Spinal cord (tissue), 10 donors: ENCODE measurements around the gene WDFY3. TPM values are rescaled to one million over a fixed set of nuclear protein-coding genes. Genes with fewer than 3 reads are reported as not detected.
"Not testable (repeated sequence)": the region's sequence is repeated elsewhere in the genome, so short reads cannot be mapped to it uniquely, and the experiment has no call there.

Experiments used
- DNase-seq, 6 donors: peaks; one replicate each; pipeline versions ENCODE4 v3.0.0 to v3.0.0-alpha.2; 2013 to 2015; ENCODE audit warnings: low spot score in 6 of 6, low read depth in 4 of 6
- H3K27ac ChIP-seq: one replicate; pipeline ENCODE4 v1.5.1; 2013; ENCODE audit warnings: low read depth, low read length, control low read depth
- H3K27me3 ChIP-seq: one replicate; pipeline ENCODE4 v1.6.1; 2013; ENCODE audit warnings: low read length; ENCODE audit not compliant: control insufficient read depth, insufficient read depth
- H3K36me3 ChIP-seq: one replicate; pipeline ENCODE4 v1.6.1; 2013; ENCODE audit warnings: low read length; ENCODE audit not compliant: control insufficient read depth, insufficient read depth
- H3K4me1 ChIP-seq: one replicate; pipeline ENCODE4 v1.6.1; 2013; ENCODE audit warnings: low read length; ENCODE audit not compliant: control insufficient read depth, insufficient read depth
- H3K4me3 ChIP-seq: one replicate; pipeline ENCODE4 v1.5.1; 2013; ENCODE audit warnings: low read depth, low read length, control low read depth
- H3K9me3 ChIP-seq: one replicate; pipeline ENCODE4 v1.6.1; 2013; ENCODE audit warnings: low read length; ENCODE audit not compliant: control insufficient read depth, insufficient read depth
- WGBS: methylation state at CpG from one replicate; pipeline ENCODE4 v1.1.5; 2013; ENCODE audit warnings: missing lambda C conversion rate; ENCODE audit not compliant: insufficient coverage; 5-methylcytosine and 5-hydroxymethylcytosine counted together
- polyA plus RNA-seq, 2 donors: library from polyadenylated mRNA; unstranded; fragments of 120-200 nt; gene quantifications; one replicate each; pipeline ENCODE4 v1.2.1, GENCODE V29; 2013; ENCODE audit not compliant: insufficient read length in 2 of 2
- total RNA-seq, 2 donors: library from RNA; depleted of rRNA in 1 of 2; stranded (reverse); fragments of 120-200 nt in 1 of 2; fragments of >200 nt in 1 of 2; gene quantifications; one replicate each; pipeline versions ENCODE4 v1.2.3 to v1.2.4, GENCODE V29; 2013 to 2014
- donor health status: healthy.

WDFY3 gene
- total and polyA plus RNA-seq, 4 donors = 33.7 to 179 (median 78.4) TPM

DNA sequence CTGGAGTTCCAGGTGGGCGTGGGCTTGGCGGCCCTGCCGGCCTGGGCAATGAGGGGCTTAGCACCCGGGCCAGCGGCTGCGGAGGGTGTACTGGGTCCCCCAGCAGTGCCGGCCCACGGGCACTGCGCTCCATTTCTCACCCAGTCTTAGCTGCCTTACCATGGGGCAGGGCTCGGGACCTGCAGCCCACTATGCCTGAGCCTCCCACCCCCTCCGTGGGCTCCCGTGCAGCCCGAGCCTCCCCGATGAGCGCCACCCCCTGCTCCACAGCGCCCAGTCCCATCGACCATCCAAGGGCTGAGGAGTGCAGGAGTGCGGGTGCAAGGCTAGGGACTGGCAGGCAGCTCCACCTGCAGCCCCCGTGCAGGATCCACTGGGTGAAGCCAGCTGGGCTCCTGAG lies 301.7 kb downstream of the WDFY3 start:
- WGBS = 94% methylated on average over 19 of the region's 19 CpGs

DNA sequence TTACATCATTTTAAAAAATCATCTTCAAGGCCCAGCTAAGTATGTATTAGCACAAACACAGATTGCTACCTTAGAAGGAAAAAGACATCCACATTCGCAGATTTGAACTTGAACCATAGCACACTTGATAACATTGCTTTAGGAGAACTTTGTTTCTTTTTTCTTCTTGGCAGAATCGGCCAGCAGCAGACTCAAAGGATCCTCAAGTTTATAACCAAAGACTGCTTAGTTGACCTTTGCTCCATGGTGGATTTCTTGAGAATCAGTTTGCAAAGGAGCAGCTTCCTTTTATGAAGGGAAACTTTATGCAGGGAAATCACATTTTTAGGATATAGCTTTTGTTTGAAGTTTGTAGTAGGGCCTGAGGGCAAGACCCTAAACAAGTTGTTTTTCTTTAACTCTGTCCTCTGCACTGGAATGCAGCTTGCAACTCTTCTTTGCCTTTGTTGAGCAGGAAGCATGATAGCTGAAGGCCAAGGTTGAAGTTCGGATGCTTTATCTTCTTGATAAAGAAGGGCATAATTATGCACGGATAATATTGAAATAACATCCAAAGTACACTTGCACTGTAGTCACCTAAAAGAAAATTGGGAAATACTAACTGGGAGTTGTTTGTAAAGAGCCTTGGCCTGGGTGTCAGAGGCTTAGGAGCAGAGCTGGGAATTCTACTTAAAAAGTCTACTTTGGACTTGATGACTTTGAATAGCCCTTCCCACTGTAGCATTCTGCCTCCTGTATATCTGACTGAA lies 305.1 kb downstream of the WDFY3 start:
- Histone ChIP-seq H3K27me3 (no peaks in the 10 kb centered on the region), H3K27ac (no peak overlapping the region), H3K4me3 (no peak overlapping the region), H3K9me3 (peaks cover 4% of the 10 kb centered on the region), H3K4me1 (no peaks in the 10 kb centered on the region), H3K36me3 (peaks cover 8% of the 10 kb centered on the region)
- no peak for DNase-seq
- WGBS = no CpG with 5 or more reads among the region's 4 CpGs

More for the DNA sequence above, 301.7 kb downstream of the WDFY3 start:
- not testable (repeated sequence) for H3K4me1 ChIP-seq, H3K27ac ChIP-seq, H3K27me3 ChIP-seq, H3K4me3 ChIP-seq, H3K9me3 ChIP-seq, DNase-seq
- peaks cover 12% of the 10 kb centered on the region for H3K36me3 ChIP-seq

DNA sequence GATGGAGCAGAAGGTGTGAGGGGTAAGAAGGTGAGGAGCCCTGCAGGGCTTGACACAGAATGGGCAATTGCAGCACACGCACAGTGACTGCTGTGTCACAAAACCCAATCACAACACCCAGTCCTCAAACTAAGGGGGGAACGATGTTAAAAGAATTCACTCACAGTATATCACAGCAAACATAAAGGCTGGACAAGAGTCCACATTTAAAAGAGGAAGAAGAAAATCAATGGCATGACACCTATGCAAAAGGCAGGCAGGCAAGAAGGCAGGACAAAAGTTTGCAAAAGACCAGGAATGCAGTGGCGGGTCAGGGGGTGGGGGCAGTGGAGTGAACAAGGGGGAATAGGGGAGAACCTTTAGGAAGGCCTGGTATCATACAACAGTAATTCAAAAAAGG lies 305.9 kb downstream of the WDFY3 start:
- H3K27me3 ChIP-seq = no peaks in the 10 kb centered on the region
- peaks cover 4% of the 10 kb centered on the region for H3K9me3 ChIP-seq
- H3K4me3 ChIP-seq = no peak overlapping the region
- no peak for DNase-seq
- no peaks in the 10 kb centered on the region for H3K4me1 ChIP-seq
- WGBS = 100% methylated on average over 1 of the region's 3 CpGs
- no peak overlapping the region for H3K27ac ChIP-seq
- H3K36me3 ChIP-seq = peaks cover 8% of the 10 kb centered on the region

DNA sequence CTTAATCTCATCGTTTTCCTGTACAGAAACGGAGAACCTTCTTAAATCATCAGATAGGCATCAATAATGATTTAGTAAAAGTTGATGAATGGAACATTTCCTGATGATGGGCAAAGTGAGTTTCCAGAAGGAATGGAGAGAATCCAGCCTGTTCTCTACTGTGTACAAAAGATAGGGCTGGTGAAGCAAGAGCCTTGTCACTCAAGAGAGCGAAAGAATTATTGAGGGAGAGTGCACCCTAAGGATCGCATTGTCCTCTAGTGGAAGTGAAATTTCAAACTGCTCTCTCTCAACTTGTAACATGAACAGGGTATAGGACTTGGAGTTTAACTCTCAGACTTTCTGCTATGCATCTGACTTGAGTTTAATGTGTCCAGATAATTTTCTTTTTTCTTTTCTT lies 314.0 kb downstream of the WDFY3 start:
- H3K4me1 ChIP-seq = no peaks in the 10 kb centered on the region
- no CpG with 5 or more reads among the region's 4 CpGs for WGBS
- H3K9me3 ChIP-seq = no peaks in the 10 kb centered on the region
- H3K27me3 ChIP-seq = no peaks in the 10 kb centered on the region
- no peak for DNase-seq
- no peak overlapping the region for H3K4me3 ChIP-seq
- H3K27ac ChIP-seq = no peak overlapping the region
- H3K36me3 ChIP-seq = peaks cover 3% of the 10 kb centered on the region

DNA sequence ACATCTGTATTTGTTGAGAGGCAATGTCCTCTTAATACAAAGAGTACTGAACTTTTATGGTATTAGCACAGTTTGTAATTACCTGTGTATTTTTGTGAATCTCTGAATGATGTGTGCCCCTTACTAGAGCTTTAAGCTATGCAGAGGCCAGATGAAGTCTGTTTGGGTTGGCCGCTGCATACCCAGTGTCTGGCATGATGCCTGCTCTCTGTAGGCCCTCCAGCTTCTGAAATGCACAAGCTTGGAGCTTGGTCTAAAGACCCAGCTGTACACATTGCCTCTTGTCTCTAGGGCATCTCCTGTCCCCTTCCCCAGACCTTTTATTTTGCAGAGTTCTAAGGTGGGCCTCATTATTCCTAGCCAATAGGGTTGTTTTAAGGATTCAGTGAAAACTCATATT lies 315.0 kb downstream of the WDFY3 start:
- Histone ChIP-seq H3K4me1 (no peaks in the 10 kb centered on the region), H3K36me3 (peaks cover 3% of the 10 kb centered on the region), H3K27ac (no peak overlapping the region), H3K4me3 (no peak overlapping the region), H3K27me3 (no peaks in the 10 kb centered on the region), H3K9me3 (no peaks in the 10 kb centered on the region)
- 69% methylated on average over 1 of the region's 1 CpG for WGBS
- peak in 1 of 6 donors; percentile 52 for DNase-seq

DNA sequence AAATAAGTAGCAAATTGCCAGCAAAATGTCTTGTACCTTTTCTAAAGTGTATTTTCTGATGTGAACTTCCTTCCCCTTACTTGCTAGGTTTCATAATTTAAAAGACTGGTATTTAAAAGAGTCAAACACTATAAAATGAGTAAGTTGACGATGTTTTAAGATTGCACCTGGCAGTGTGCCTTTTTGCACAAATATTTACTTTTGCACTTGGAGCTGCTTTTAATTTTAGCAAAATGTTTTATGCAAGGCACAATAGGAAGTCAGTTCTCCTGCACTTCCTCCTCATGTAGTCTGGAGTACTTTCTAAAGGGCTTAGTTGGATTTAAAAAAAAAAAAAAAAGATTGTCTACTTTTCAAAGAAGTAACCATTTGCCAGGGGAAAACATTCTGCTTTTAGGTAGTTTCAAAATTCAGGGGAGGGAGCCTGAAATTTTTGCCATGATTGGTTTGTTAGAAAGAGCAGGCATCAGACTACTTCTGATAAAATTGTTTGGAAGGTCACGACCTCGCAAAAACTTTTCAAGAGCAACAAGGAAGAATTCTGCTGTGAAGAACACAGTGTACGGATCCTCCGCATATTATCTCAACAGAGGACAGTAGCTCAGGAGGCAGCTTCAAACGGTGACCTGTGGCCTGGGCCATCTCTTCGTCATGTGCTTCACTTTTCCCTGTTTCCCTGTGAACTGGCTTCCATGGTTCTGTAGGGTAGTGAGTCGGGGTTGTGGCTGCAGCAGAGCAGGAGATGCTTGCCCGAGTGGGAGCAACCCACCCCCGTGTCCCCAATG lies 317.4 kb downstream of the WDFY3 start:
- no peak overlapping the region for H3K27ac ChIP-seq
- DNase-seq = no peak
- H3K9me3 ChIP-seq = no peaks in the 10 kb centered on the region
- WGBS = 87% methylated on average over 9 of the region's 10 CpGs
- H3K4me3 ChIP-seq = no peak overlapping the region
- no peaks in the 10 kb centered on the region for H3K27me3 ChIP-seq
- peaks cover 3% of the 10 kb centered on the region for H3K36me3 ChIP-seq
- H3K4me1 ChIP-seq = no peaks in the 10 kb centered on the region

DNA sequence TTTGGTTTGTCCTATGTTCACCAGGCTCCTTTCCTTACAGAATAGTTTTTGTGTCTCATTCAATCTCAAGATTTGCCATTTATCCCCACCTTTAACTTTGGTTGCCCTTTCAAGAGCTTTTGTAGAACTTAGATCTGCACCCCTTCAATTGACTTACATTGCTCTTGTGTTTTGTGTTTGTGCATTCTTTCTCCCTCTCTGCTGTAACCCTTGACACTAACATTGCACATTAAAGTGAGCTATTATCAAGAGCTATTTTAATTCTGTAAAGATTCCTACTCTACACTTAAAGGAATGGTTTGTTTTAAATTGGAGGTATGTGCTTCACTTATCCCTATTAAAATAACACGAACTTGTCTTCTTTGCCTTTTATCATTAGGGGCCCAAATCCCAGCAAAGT lies 318.3 kb downstream of the WDFY3 start:
- peak in 2 of 6 donors; percentile 21 to 31 for DNase-seq
- no CpG with 5 or more reads among the region's 1 CpG for WGBS
- Histone ChIP-seq H3K27me3 (no peaks in the 10 kb centered on the region), H3K9me3 (no peaks in the 10 kb centered on the region), H3K27ac (no peak overlapping the region), H3K4me1 (no peaks in the 10 kb centered on the region), H3K4me3 (no peak overlapping the region), H3K36me3 (peaks cover 3% of the 10 kb centered on the region)

DNA sequence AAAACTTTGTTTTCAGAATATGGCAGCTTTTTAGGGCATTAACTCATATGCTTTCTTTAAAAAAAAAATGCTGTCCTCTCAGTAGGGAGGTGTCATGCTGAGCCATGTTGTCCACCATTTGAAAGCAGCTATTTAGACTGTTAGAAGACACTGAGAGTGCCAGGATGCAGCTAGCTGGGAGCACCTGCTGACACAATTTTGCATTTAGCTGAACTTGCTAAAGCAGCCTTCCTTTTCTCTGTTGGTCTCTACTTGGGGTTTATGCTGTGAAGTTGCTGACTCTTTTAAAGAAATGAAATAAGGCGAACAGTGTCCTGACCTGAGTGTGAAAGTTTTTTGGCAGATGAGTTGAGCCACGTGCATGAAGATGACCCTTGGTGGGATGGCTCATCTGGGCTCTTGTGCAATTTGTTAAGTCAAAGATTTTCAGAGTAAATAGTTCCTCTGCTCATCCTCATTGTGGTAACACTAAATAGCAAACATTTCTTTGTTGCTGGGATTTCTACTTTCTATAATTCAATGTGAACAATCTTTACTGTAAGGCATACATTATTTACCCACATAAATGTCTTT lies 319.1 kb downstream of the WDFY3 start:
- peak in 4 of 6 donors; percentile 5 to 59 (median 28) for DNase-seq
- H3K4me1 ChIP-seq = no peaks in the 10 kb centered on the region
- no peaks in the 10 kb centered on the region for H3K27me3 ChIP-seq
- peaks cover 3% of the 10 kb centered on the region for H3K36me3 ChIP-seq
- no peak overlapping the region for H3K4me3 ChIP-seq
- H3K9me3 ChIP-seq = no peaks in the 10 kb centered on the region
- H3K27ac ChIP-seq = no peak overlapping the region
- no CpG with 5 or more reads among the region's 2 CpGs for WGBS

DNA sequence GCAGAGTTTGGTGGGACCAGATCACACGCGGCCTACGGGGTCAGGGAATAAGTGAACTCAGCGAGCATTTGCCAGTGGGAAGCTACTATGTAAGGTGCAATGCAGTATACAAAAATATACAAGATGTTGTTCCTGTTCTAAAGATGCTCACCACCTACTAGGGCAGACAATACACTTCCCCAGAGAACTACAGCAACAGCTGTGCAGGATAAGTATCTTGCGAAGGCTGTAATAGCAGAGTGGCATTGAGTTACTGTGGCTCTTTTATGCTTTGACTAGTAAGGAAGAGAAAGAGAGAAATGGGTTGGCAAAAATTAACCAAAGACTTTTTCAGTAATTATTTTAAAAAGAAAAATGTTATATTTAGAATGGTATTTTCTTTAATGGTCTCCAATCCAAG lies 322.4 kb downstream of the WDFY3 start:
- H3K27me3 ChIP-seq = no peaks in the 10 kb centered on the region
- H3K36me3 ChIP-seq = no peaks in the 10 kb centered on the region
- no peaks in the 10 kb centered on the region for H3K4me1 ChIP-seq
- no peaks in the 10 kb centered on the region for H3K9me3 ChIP-seq
- no peak overlapping the region for H3K4me3 ChIP-seq
- no peak for DNase-seq
- no CpG with 5 or more reads among the region's 5 CpGs for WGBS
- no peak overlapping the region for H3K27ac ChIP-seq
